Measurements from ENCODE around the gene SLAMF9.

Gene SLAMF9

DNA sequence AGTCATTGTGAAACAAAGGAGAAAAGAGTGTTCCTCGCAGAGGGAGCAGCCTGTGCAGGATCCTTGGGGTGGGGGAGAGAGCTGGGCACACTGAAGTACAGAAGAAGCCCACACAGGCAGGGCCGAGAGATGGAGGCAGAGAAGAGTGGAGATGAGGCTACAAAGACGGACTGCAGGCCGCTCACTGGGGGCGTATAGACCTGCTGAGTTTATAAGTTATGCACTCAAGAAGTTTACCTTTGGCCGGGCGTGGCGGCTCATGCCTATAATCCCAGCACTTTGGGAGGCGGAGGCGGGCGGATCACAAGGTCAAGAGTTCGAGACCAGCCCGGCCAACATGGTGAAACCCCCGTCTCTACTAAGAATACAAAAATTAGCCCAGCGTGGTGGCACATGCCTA lies 7.6 kb upstream of the SLAMF9 start:
- in situ Hi-C loops (cut with MboI; ENCODE audit: low sequenced_read_pairs, unreplicated experiment) = no loop called here
- TF ChIP-seq, protein P1, sequence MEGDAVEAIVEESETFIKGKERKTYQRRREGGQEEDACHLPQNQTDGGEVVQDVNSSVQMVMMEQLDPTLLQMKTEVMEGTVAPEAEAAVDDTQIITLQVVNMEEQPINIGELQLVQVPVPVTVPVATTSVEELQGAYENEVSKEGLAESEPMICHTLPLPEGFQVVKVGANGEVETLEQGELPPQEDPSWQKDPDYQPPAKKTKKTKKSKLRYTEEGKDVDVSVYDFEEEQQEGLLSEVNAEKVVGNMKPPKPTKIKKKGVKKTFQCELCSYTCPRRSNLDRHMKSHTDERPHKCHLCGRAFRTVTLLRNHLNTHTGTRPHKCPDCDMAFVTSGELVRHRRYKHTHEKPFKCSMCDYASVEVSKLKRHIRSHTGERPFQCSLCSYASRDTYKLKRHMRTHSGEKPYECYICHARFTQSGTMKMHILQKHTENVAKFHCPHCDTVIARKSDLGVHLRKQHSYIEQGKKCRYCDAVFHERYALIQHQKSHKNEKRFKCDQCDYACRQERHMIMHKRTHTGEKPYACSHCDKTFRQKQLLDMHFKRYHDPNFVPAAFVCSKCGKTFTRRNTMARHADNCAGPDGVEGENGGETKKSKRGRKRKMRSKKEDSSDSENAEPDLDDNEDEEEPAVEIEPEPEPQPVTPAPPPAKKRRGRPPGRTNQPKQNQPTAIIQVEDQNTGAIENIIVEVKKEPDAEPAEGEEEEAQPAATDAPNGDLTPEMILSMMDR (IDR thresholded peaks at IDR 0.05; ENCODE audit: borderline replicate concordance, control extremely low read depth, extremely low read depth, insufficient read depth, missing control alignments) = no peak
- no peak for DNase-seq (ENCODE audit: low spot score)

DNA sequence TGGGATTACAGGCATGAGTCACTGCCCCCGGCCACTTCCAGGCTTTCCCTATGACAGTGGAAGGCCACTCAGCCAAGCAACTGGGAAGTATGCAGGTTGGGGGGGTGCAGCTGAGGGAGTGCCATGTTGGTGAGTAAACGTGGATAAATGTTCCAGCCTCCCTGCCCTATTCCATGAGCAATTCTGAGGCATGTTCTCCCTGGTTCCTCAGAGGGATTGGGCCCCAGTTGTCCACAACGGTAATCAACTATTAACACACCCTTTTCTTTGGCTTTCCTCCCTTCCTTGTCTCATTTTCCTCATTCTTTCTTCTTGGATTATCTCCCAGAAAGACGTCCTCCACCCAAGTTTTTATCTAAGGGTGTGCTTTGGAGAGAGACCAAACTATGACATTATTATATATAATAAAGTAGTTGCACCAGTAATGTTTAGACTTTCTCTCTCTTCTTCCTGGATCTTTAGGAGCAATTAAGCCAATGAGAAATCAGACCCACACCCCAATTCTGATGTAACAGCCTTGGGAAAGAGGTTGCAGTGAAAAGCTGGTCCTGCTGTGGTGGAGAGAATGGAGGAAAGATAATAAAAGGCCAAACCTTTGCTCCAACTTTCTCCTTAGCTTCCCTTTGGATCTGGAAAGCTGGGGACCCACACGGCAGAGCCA lies 6.8 kb upstream of the SLAMF9 start:
- TF ChIP-seq, protein P1 (IDR thresholded peaks at IDR 0.05; ENCODE audit: borderline replicate concordance, control extremely low read depth, extremely low read depth, insufficient read depth, missing control alignments) = no peak
- in situ Hi-C loops (cut with MboI; ENCODE audit: low sequenced_read_pairs, unreplicated experiment) = no loop called here
- no peak for DNase-seq (ENCODE audit: low spot score)

DNA sequence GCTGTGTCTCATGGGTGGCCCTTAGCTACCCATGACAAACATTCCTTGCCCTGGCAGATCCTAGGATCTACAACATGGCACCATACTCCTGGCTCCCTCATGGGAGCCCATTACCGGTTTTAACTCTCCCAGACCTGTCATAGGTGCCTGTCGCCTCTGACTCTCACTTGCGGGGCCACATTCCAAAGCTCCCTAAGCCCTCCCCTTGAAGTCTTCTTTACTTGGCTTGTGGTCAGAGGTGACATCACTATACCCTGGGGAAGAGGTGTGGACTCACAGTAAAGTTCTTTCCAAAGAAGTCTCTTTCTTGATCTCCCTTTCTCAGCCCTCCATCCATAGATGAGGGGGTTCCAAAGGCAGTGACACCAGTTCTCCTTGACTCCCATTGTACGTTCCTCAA lies 5.4 kb upstream of the SLAMF9 start:
- in situ Hi-C loops (cut with MboI; ENCODE audit: low sequenced_read_pairs, unreplicated experiment) = no loop called here

DNA sequence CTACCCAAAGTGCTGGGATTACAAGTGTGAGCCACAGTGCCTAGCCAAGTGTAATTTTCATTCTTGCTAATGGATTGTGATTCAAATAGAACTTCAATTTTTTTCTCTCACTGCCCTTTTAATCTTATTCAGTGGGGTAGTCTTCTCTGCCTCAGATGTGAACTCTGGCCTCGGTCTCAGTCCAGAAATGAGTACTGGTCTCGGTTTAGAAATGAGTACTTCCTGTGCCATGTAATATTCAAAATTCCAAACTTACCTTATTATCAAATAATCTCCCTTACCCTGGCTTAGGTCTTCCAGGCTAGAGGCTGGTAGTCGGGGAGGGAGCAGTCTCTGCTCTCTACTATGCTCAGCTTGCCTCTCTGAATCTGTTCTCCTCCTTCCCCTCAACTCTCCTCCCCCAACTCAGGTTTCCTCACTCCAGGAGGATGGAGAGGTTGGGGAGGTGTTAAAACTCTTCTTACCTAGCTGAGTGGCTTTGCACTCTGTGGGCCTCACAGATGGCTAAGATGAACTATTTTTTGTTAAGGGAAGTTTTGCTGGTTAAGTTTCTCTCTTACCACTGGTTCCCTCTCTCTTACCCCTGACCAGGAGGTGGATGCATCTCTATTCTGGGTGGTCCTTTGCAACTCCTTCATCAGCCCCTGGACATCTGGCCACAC lies 4.8 kb upstream of the SLAMF9 start:
- in situ Hi-C loops (cut with MboI; ENCODE audit: low sequenced_read_pairs, unreplicated experiment) = no loop called here
- TF ChIP-seq, protein P1 (IDR thresholded peaks at IDR 0.05; ENCODE audit: borderline replicate concordance, control extremely low read depth, extremely low read depth, insufficient read depth, missing control alignments) = no peak
- DNase-seq (ENCODE audit: low spot score) = no peak

More for the DNA sequence above, 5.4 kb upstream of the SLAMF9 start:
- DNase-seq (ENCODE audit: low spot score) = no peak
- TF ChIP-seq, protein P1 (IDR thresholded peaks at IDR 0.05; ENCODE audit: borderline replicate concordance, control extremely low read depth, extremely low read depth, insufficient read depth, missing control alignments) = no peak

DNA sequence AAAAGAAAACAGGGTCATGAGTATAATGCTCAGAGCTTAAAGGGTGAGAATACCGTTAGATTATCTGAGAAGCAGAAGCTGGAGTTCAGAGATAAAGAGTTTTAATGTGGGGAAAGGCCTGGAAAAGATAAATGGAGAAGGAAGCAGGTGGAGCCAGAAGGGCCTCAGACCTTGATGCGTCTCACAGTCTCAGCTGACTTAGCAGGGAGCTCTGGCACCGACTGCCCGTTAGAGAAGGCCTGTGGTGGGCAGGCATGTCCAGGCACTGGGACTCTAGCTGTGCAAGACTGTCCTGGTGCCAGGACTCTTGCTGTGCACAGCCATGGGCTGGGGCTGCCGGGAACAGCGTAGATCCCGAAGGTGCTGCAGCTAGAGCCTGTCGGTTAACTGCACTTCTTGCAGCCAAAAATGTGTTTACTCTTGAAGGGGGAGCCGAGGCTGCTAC lies 3.8 kb upstream of the SLAMF9 start:
- in situ Hi-C loops (cut with MboI; ENCODE audit: low sequenced_read_pairs, unreplicated experiment) = no loop called here
- DNase-seq (ENCODE audit: low spot score) = no peak
- TF ChIP-seq, protein P1 (IDR thresholded peaks at IDR 0.05; ENCODE audit: borderline replicate concordance, control extremely low read depth, extremely low read depth, insufficient read depth, missing control alignments) = no peak

DNA sequence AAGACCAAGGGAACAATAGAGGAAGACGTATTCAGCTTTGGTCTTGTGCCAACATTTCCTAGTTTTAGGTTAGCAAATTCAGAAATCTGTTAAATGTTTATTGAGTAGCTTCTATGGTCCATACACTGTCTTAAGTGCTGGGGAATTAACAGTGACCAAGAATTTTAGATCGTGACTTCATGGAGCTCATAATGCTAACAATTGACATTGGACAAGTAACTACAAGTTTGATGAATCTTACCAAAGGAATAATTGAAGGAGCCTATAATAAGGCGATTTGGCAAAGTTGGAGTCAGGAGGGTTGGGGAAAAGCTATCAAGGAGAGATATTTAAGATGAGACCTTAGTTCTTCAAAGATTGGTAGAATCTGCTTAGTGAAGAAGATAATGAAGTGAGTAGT lies 1.4 kb upstream of the SLAMF9 start:
- TF ChIP-seq, protein P1 (IDR thresholded peaks at IDR 0.05; ENCODE audit: borderline replicate concordance, control extremely low read depth, extremely low read depth, insufficient read depth, missing control alignments) = no peak
- in situ Hi-C loops (cut with MboI; ENCODE audit: low sequenced_read_pairs, unreplicated experiment) = no loop called here
- no peak for DNase-seq (ENCODE audit: low spot score)

Data from GM13976 (cell line).